ENCODE results near the gene KCNJ18.
"Not testable (repeated sequence)": the region's sequence is repeated elsewhere in the genome, so short reads cannot be mapped to it uniquely, and the experiment has no call there.

Gene KCNJ18

DNA sequence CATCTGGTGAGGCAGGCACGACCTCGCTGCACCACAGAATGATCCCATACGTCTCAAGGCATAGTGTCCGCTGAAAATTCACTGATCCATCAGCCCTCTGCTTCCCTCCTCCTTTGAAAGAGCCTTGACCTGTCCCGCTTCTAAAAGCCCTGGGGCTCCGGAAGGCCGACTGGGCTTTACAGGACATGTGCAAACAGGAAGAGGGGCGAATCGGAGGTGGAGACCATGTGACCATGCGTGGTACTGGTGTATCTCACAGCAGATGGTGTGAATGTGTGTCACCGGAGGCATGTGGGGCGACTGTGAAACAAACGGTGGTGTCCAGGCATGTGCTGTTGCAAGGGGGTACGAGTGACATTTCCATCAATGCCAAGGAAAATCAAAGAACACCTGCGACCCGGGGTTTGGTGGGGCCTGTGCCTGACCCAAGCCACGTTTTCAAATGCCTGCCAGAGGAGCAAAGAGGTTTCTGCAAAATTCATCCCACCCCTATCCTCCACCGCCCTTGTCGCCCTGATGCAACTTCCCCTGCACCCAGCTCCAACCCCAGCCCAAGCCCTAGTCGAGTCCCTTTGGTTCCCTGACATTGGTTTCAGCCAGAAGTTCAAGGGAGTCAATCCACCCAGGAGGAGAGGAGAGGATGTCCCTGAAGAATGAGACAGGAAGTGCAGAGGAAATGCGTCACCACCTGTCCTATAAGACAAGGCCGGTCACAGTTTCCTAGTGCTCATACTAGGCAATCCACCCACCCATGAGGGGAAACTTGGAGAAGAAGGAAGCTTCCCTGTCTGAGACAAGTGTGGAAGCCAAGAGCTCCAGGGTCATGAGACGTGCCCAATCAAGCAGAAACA is 5.9 kb upstream of the KCNJ18 start:
- no peak for DNase-seq

DNA sequence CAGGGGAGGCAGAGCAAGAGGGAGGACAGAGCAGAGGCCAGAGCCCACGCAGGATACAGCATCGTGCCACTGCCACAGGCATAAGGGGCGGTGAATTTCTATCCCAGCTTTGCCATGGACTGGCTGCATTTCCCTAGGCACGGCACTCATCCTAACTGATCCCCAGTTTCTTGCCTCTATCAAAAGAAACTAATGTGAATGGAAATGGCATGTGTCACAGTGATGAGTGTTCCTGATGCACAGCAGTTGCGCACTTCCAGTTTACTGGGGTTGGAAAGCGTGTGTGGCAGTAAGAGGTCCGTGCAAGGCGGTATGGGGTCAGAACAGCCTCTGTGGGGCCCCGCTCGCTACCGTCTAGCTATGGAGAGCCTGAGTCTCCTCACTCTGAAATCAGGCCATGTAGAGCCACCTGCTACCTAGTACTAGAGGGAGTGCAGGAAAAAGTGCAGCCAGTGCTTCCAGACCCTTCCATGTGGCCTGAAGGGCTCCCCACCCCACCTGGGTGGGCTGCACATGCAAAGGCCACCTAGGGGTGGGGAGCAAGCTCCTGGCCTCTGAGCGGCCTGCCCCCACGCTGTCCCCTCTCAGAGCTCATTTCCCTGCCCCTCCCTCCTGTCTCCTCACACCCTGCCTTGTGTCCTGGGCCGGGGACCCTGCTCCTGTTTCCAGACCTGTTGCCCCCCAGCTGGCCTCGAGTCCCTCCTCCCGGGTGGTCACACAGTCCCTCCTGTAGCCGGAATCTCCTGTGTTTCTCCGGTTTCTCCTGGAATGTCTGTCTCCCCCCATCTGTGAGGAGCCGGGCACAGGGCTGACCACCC is 5.0 kb upstream of the KCNJ18 start:
- no peak for DNase-seq

DNA sequence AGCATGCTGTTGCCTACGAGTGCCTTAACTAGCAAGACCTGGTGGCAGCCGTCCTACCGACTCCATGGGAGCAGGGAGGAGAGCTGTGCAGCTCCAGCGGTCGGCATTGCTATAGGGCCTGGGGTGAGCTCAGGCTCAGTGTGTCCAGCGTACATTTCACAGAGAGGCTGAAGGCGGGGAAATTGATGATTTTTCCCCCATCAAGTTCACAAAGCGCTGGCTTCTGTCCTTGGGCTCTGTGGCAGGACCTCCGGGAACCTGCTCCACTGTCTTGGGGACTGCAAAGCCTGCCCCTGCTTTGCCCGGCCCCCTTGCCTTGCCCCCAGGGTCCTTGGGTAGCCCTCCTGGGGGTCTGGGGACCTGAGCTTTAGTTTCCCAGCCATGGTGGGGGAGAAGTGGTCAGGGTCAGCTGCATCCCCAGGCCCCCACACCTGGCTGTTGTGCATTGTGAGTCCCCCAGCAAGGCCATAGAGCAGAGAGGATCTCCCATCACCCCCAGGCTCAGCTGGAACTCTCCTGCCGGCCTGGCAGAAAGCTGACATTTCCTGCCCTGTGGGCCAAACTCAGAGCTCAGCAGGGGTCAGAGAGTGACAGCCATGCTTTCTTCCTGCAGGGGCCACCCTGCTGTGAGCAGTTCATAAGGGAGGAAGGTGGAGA is 3.9 kb upstream of the KCNJ18 start:
- no peak for DNase-seq

DNA sequence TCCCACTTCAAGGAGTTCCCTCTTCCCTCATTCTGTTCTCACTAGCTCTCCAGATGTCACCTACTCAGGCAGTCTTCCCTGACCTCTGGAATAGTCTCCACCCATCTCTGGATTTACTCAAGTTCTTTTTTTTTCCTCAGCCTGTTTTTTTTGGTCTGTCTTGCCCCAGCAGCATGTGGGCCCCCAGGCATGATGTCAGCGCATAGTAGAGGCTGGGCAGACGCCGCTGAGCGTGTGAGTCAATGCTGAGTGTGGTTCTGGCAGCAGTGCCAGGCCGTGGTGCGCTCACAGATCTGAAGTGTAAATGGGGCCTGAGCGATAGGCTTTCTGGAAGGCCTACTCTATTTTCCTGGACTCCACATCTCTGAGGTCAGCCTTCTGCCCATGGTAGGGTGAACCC is 2.7 kb upstream of the KCNJ18 start:
- DNase-seq = no peak

DNA sequence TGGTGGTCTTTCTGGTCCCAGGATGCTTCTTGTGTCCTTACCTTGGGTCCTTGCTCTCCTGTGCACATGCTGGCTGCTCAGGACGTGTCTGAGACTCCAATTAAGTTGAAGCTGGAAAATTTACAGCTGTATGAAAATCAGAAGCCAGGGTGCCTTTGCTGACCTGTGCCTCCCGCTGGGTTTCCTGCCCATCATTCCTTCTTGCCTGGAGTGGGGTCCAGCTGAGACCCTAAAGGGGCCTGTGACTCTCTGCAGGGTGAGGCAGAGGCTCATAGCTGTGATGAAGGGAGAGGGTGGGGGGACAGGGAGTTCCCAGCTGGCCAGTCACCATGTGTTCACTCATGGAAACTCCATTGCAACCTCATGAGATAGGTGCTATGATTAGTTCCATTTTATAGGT is 1.5 kb upstream of the KCNJ18 start:
- DNase-seq = not testable (repeated sequence)

DNA sequence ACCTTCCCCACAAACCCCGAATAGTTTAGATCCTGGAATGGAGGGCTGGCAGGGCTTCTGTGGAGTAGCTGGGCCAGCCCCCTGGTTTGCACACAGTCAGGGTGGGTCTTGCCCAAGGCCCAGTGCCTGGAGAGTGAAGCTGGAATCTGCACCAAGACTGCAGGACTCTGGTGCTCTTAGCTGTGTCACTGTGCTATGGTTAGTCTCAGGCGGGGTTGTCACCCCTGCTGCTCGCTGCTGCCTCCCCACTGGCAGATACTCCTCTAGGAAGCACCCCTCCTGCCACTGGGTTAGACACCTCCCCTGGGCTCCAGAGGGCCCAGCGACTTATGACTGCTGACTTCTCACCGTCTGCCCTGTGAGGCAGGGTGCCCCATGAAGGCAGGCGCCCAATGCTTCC is 842 bp upstream of the KCNJ18 start:
- not testable (repeated sequence) for DNase-seq

DNA sequence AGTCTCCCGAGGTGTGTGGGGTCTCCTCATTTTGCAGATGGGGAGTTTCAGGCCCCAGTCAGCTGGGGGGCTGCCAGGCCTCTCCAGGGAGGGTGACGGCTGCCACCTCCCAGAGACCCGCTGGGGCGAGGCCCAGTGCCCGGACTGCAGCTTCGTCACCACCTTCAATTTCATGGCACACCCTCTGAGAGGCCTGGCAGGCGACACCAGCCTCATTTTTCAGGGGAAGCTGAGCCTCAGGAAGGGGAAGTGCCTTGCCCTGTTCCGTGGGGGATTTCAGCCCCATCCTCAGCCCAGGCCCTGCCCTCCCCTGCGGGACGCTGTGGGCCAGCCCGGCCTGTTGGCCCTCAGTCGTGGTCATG is 362 bp downstream of the KCNJ18 start:
- not testable (repeated sequence) for DNase-seq

DNA sequence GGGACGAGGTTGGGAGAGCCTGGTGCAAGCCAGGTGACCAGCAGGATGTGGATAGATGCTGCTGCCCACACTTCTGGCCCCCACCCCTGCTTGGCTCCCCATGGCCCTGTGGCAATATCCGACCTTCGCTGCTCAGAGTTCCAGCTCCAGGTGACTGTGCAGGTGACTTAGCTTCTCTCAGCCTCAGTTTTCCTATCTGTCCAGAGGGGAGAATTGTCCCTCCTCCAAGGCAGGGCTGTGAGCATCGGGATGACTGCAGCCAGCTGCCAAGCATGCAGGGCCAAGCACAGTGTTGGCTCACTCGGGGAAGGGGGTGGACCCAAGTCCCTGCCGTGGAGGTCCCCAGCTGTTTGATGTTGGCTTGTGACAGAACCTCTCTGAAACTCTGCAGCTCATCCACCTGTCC is 1.1 kb downstream of the KCNJ18 start:
- not testable (repeated sequence) for DNase-seq

DNA sequence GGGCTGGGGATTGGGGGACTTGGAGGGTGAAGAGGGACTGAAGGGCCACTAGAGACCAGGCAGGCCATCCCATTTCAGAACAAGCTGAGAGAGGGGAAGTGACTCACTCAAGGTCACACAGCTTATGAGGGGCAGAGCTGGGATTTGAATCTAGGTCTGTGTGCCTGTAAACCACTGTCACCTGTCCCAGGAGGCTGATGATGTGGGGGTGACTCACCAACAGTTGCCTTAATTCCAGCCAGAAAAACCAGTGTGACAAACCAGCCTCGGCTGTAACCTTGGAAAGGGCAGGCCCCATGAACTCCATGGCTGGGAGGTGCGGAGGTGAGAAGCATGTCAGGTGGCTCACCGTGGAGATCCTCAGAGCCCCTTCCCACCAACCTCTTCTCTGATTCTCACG is 1.6 kb downstream of the KCNJ18 start:
- DNase-seq = not testable (repeated sequence)

DNA sequence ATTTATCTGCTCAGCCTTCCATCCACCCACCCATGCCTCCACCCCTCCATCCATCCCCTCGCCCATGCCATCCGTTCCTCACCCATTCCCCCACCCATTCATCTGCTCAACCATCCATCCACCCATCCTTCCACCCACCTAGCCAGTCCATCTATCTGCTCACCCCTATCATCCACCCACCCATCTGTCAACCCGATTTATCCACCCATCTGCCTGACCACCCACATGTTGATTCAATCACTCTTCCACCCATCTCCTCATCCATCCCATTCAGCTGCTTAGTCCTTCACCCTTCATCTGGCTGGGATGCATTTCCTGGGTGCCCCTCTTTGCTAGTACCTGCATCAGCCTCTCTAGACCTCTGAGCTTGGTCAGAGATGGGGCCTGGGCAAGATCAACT is 3.9 kb downstream of the KCNJ18 start:
- not testable (repeated sequence) for DNase-seq

DNA sequence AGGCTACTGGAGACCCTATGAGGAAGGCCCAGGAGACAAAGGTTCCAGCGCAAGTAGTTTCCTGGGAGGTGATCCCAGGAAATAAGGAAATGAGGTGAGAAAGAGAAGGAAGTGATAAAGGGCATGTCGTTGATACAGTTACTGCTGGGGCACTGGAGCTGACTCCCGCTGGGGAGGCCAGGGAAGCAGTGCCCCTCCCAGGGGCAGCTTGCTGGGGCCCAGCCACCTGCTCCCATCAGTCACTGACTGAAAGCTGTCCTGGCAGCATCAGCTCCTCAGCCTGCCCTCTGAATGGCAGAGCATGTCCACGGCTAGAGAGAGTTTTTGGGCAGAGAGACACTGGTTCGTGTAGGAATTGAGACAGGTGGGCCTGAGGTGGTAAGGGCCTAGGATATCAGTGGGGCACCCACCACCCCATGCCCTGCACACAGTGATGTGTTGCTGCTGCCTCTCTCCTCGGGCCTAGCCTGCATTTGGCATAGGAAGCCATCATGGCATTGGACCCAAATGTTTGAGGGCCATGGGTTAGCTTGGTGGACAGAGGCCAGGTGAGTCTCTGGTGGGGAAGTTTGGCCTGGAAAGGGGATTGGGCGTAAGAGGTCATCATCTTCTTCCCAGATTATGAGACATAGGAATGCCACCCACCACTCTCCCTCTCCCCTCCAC is 4.7 kb downstream of the KCNJ18 start:
- DNase-seq = not testable (repeated sequence)

DNA sequence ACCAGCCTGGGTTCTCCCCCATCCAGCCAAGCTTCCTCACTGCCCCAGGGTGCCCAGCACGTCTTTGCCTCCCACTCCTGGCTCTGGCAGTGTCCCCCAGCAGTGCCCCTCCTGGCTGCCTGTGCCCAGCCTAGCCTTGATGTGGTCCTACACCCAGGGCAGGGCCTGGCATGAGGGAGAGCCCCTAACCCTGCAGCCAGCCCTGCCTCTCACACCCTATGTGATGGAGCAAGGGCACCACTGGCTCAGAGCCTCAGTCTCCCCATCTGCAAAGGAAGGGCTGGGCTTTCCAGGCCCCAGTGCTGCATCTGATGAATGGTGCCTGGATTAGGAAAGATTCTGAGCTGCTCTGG is 5.2 kb downstream of the KCNJ18 start:
- DNase-seq = not testable (repeated sequence)

DNA sequence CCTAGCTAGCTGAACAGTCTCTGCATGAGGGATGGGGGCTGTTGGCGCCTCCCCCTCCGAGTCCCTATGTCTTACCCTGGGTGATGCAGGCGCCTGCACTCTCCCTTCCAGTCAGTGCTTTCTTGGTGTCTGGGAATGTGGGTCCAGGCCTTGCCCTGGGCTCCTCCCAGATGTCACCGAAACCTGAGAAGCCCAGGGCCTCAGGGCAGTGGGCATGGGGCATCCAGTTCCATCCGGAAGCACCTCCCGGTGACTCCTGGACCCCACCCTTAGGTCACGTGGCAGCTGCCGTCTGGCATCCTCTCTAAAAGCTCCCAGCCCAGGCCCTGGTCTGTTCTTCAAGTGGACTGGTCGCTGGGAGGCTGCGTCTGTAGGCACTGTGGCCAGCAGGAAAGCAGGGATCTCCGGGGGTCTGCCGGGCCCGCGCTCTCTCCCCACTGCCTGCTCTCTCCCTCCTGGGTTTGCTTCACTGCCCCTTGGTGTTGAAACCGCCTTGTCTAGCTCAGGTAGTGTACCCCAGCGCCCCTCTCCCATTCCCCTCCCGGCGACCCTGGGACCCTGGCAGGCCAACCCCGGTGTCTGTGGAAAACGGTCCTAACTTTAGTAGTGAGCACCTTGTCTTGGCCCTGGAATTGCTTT is 6.2 kb downstream of the KCNJ18 start:
- DNase-seq = not testable (repeated sequence)

DNA sequence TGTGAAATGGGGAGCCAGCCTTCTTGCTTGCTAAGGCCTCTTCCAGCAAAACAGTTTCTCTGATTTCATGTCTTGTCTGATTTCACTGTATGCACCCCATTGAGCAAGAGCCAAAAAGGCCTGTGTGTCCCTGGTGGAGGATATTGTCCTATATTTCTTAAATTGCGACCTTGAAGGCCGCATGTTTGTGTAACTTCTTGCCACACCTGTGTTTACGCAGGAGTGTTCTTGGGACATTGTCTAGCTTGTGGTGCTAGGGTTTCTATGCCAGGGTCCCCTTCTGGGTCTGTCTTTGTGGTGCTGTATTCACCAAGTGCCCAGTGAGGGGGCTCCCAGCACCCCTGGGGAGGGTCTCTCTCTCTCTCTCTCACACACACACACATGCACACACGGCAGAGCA is 6.8 kb downstream of the KCNJ18 start:
- DNase-seq = not testable (repeated sequence)

DNA sequence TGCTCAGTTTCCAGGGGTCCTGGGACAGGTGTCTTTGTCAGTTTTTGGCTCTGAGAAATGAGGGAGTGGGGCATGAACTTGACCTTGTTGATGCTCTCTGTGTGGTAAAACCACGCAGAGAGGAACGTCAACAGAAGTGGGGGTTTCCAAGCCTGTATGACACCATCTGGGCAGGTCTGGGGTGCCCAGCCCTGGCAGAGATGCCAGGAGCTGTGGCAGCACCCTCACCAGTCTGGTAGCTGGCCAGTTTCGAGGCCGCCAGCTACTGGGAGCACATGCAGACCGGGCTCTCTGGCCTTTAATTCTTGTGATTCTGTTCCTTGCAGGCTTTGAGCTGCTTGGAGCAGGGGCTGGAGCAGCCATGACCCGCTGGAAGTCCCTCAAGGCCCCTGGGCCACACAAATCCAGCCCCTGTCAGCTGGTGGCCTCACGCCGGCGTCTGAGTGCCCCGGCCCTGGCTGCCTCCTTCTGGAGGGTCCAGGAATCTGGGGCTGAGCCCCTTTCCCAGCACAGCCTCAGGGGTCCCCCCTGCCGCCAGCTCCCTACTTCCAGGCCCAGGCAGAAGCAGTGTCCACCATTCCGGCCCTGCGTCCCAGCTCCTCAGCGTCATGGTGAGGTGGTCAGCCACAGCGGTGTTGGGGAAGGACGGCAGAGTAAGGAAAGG is 7.4 kb downstream of the KCNJ18 start:
- not testable (repeated sequence) for DNase-seq

DNA sequence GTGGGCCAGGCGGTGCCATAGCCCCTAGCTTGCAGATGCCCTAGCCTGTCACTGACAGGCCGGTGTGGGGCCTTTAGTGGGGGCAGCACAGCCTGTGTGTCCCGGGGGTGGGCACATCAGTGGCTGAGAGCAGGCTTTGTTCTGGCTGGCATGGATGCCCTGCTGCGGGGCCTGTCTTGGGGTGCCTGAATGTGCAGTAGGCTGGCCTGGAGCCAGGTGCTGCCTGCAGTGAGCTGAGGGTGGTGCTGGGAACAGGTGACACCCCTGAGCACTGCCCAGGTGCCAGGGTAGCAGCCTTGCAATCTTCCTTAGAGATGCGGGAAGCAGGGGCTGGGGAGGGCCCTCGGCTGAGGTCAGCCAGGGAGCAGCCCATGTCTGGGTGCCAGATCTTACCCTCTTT is 8.8 kb downstream of the KCNJ18 start:
- not testable (repeated sequence) for DNase-seq

DNA sequence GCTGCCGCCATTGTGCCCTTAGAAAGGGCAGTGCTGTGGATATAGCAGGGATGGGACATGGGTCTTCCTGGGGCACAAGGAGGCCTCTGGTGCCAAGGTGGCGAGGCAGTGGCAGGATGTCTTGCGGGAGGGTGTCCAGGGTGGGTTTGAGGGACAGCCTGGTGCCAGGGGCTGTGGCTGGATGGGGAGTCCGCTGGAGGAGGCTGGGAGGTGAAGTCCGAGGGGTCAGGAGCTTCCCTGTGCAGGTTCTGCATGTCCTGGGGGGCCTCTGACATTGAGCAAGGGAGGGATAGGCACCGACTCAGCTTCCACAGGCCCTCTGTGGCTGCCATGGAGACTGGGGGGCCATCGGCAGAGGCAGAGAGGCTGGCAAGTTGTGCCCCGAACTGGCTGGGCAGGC is 9.7 kb downstream of the KCNJ18 start:
- not testable (repeated sequence) for DNase-seq

DNA sequence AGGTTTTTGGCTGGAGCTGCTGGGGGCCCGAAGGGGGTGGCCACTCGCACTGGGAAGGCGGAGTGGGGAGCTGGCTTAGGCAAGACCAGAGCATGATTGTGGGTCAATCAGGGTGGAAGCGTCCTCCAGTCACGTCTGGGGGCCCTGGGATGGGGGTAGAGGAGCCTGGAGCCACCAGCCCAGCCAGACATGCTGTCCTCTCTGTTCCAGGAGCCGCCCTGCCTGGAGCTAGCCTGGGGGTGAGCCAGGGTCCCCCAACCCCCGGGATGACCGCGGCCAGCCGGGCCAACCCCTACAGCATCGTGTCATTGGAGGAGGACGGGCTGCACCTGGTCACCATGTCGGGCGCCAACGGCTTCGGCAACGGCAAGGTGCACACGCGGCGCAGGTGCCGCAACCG is 10.2 kb downstream of the KCNJ18 start:
- DNase-seq = not testable (repeated sequence)

DNA sequence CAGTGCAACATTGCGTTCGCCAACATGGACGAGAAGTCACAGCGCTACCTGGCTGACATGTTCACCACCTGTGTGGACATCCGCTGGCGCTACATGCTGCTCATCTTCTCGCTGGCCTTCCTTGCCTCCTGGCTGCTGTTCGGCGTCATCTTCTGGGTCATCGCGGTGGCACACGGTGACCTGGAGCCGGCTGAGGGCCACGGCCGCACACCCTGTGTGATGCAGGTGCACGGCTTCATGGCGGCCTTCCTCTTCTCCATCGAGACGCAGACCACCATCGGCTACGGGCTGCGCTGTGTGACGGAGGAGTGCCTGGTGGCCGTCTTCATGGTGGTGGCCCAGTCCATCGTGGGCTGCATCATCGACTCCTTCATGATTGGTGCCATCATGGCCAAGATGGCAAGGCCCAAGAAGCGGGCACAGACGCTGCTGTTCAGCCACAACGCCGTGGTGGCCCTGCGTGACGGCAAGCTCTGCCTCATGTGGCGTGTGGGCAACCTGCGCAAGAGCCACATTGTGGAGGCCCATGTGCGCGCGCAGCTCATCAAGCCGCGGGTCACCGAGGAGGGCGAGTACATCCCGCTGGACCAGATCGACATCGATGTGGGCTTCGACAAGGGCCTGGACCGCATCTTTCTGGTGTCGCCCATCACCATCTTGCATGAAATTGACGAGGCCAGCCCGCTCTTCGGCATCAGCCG is 10.8 kb downstream of the KCNJ18 start:
- not testable (repeated sequence) for DNase-seq

DNA sequence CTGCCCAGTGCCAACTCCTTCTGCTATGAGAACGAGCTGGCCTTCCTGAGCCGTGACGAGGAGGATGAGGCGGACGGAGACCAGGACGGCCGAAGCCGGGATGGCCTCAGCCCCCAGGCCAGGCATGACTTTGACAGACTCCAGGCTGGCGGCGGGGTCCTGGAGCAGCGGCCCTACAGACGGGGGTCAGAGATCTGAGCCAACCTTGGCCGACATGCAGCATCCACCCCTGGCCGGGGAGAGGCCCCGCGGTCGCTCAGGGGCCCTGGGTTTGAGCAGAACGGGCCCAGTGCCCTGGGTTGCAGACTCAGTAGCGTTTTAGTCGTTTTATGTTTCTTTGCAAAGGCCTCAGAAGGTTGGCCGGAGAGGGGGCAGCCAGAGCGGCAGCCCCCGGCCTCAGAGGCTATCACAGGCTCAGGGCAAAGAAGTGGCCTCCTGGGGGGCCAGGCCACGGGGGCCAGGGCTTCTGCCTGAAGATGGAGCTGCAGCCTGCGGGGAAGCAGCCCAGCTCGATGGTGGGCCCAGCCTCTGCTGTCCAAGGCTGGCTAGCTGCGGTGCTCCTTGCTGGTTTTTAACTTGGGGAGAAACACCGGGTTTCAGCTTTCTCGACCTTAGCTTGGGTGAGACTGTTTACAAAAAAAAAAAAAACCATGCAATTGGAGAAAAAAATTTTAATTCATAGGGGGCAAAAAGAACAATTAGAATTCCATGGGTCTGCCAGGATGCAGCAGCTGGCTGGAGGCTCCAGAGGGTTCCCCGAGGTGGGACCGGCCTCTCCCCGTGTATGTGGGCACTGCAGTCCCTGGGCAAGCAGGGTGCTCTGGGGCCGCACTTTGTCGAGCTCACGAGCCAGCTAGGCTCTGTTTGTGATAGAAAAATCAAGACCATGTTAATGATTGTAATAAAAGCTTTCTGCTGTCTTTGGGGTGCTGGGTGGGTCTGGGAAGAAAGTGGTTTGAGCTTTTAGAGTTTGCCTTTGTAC is 11.9 kb downstream of the KCNJ18 start:
- not testable (repeated sequence) for DNase-seq
